Kidney epithelial cell (primary cell): ENCODE data around the gene ZACN. TPM values are rescaled to one million over a fixed set of nuclear protein-coding genes. Genes with fewer than 3 reads are reported as not detected.

Experiments
- DNase-seq: peaks from one replicate; pipeline ENCODE4 v3.0.0-alpha.2; 2010; ENCODE audit warnings: low read depth
- H3K27me3 ChIP-seq: 2 replicates; pipeline ENCODE4 v1.6.0; 2011; ENCODE audit warnings: low read length; ENCODE audit not compliant: control insufficient read depth, insufficient read depth
- H3K36me3 ChIP-seq: 2 replicates; pipeline ENCODE4 v1.5.1; 2011; ENCODE audit warnings: low read length; ENCODE audit not compliant: control insufficient read depth, insufficient read depth
- H3K4me3 ChIP-seq: 2 replicates; pipeline ENCODE4 v1.5.1; 2011; ENCODE audit warnings: low read depth, mild to moderate bottlenecking, control low read depth, low read length
- total RNA-seq: library from RNA; depleted of rRNA; stranded (reverse); fragments of >200 nt; gene quantifications from 2 replicates; pipeline ENCODE4 v1.2.3, GENCODE V29; 2015
- TF ChIP-seq, protein P1 (sequence below): IDR thresholded peaks from 2 replicates; pipeline ENCODE4 v1.5.1; 2011; ENCODE audit warnings: mild to moderate bottlenecking, moderate library complexity, low read length, control low read depth, inconsistent platforms; ENCODE audit not compliant: insufficient read depth, poor library complexity, severe bottlenecking

Gene ZACN
- total RNA-seq, 1 donor from 2014 or later = not detected

DNA sequence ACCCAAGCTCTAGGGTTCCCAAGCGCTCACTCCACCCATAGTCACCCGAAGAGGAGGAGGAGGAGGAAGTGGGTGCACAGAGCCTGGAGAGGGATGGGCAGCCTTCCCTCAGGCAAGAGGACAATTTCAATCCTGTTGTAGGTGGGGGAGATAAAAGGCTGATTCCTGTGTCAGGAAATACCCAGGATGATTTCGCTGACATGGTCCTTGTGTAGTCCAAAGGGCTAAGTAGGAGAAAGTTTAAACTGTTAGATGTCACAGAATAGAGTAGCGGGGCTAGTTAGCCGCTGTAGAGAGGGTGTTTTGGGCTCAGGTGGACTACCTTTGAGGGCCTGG is 25.9 kb downstream of the ZACN start:
- DNase-seq = no peak
- no peak overlapping the region for H3K4me3 ChIP-seq
- H3K36me3 ChIP-seq = no peaks in the 10 kb centered on the region
- TF ChIP-seq, protein P1, sequence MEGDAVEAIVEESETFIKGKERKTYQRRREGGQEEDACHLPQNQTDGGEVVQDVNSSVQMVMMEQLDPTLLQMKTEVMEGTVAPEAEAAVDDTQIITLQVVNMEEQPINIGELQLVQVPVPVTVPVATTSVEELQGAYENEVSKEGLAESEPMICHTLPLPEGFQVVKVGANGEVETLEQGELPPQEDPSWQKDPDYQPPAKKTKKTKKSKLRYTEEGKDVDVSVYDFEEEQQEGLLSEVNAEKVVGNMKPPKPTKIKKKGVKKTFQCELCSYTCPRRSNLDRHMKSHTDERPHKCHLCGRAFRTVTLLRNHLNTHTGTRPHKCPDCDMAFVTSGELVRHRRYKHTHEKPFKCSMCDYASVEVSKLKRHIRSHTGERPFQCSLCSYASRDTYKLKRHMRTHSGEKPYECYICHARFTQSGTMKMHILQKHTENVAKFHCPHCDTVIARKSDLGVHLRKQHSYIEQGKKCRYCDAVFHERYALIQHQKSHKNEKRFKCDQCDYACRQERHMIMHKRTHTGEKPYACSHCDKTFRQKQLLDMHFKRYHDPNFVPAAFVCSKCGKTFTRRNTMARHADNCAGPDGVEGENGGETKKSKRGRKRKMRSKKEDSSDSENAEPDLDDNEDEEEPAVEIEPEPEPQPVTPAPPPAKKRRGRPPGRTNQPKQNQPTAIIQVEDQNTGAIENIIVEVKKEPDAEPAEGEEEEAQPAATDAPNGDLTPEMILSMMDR = no peak
- H3K27me3 ChIP-seq = no peaks in the 10 kb centered on the region

DNA sequence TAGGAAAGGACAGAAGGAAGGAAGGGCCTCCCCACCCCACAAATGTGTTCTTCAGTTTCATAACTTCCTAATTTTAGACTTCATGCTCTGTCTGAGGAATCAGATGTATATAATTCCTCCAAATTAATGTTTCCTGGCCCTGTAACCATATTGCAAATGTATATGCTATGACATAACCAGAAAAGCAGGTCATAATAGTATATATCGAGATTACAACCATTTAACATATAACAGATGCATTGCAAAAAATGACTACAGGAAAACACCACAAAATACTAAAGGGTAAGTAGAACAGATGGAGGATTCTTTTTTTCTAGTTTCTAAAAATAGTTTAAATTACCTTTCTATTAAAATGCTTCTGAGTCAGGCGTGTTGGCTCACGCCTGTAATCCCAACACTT is 27.7 kb downstream of the ZACN start:
- Histone ChIP-seq H3K27me3 (no peaks in the 10 kb centered on the region), H3K36me3 (no peaks in the 10 kb centered on the region), H3K4me3 (no peak overlapping the region)
- TF ChIP-seq, protein P1 = no peak
- DNase-seq = no peak

DNA sequence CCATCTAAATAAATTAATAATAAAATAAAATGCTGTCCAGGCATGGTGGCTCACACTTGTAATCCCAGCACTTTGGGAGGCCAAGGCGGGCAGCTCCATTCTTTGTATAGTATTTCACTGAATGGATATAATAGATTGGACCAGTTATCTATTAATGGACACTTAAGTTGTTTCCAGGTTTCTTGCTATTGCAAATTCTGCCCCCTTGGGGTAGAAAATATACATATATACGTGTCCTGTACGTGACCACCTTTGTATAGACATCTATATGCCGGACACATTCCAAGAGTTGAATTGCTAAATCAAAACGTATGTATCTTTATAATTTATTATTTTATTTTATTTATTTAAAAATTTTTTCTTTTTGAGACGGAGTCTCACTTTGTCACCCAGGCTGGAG is 28.5 kb downstream of the ZACN start:
- no peak for DNase-seq
- no peaks in the 10 kb centered on the region for H3K36me3 ChIP-seq
- TF ChIP-seq, protein P1 = peak; percentile 7
- H3K27me3 ChIP-seq = no peaks in the 10 kb centered on the region
- no peak overlapping the region for H3K4me3 ChIP-seq

DNA sequence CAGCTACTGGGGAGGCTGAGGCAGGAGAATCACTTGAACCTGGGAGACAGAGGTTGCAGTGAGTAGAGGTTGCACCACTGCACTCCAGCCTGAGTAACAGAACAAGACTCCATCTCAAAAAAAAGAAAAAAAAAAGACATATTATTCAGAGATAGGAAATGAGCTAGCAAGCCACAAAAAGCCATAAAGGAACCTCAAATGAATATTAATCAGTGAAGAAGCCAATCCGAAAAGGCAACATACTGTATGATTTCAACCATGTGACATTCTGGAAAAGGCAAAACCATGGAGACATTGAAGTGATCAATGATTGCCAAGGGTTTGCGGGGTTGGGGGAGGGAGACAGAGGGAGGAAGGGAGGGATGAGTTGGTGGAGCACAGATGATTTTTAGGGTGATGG is 33.0 kb downstream of the ZACN start:
- DNase-seq = no peak
- no peak overlapping the region for H3K4me3 ChIP-seq
- H3K27me3 ChIP-seq = no peaks in the 10 kb centered on the region
- TF ChIP-seq, protein P1 = no peak
- no peaks in the 10 kb centered on the region for H3K36me3 ChIP-seq

DNA sequence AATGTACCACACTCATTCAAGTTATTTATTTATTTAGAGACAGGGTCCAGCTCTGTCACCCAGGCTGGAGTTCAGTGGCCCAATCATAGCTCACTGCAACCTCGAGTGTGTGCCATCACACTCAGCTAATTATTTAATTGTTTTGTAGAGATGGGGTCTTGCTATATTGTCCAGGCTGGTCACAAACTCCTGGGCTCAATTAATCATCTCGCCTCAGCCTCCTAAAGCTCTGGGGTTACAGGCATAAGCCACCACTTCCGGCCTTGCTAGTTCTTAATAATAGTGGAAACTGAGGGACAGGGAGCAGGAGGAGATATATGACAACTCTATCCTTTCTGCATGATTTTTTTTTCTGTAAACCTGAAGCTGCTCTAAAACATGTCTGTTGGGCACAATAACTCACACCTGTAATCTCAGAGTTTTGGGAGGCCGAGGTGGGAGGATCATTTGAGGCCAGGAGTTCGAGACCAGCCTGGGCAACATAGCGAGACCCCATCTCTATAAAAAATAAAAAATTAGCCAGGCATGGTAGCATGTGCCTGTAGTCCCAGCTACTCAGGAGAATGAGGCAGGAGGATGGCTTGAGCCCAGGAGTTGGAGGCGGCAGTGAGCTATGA is 36.3 kb downstream of the ZACN start:
- TF ChIP-seq, protein P1 = no peak
- Histone ChIP-seq H3K4me3 (no peak overlapping the region), H3K27me3 (no peaks in the 10 kb centered on the region), H3K36me3 (no peaks in the 10 kb centered on the region)
- no peak for DNase-seq
